Glutamatergic neuron (in vitro differentiated cells): ENCODE data around the gene STKLD1. TPM values are rescaled to one million over a fixed set of nuclear protein-coding genes. Genes with fewer than 3 reads are reported as not detected.

Source experiments
- DNase-seq: peaks from one replicate; pipeline ENCODE4 v3.0.0; 2022
- H3K27ac Mint-ChIP-seq: one replicate; pipeline ENCODE4 v1.8.0; 2020; ENCODE audit warnings: mild to moderate bottlenecking, mixed read lengths, inconsistent platforms; ENCODE audit not compliant: unreplicated experiment
- H3K27me3 Mint-ChIP-seq: one replicate; pipeline ENCODE4 v1.8.0; 2020; ENCODE audit warnings: mild to moderate bottlenecking, moderate library complexity, mixed read lengths, inconsistent platforms; ENCODE audit not compliant: unreplicated experiment
- H3K36me3 Mint-ChIP-seq: one replicate; pipeline ENCODE4 v1.8.0; 2020; ENCODE audit warnings: mild to moderate bottlenecking, mixed read lengths, inconsistent platforms; ENCODE audit not compliant: unreplicated experiment
- H3K4me1 Mint-ChIP-seq: one replicate; pipeline ENCODE4 v1.8.0; 2020; ENCODE audit warnings: mild to moderate bottlenecking, low read depth, mixed read lengths, inconsistent platforms; ENCODE audit not compliant: unreplicated experiment
- H3K4me3 Mint-ChIP-seq: one replicate; pipeline ENCODE4 v1.8.0; 2020; ENCODE audit warnings: mild to moderate bottlenecking, mixed read lengths, inconsistent platforms; ENCODE audit not compliant: unreplicated experiment
- H3K9me3 Mint-ChIP-seq: one replicate; pipeline ENCODE4 v1.8.0; 2020; ENCODE audit warnings: mild to moderate bottlenecking, moderate library complexity, mixed read lengths, inconsistent platforms; ENCODE audit not compliant: unreplicated experiment
- total RNA-seq: library from RNA; stranded (reverse); fragmentation: NEBNext Ultra II Directional; extraction: Animal tissue kit (Norgen Biotek cat#: 25700); gene quantifications from one replicate; pipeline ENCODE4 v1.2.1, GENCODE V29; 2021; ENCODE audit not compliant: unreplicated experiment
- TF ChIP-seq, protein P1 (sequence below): fragments of 200-600 bp; sonication (generic); IDR thresholded peaks from one replicate; pipeline ENCODE4 v1.5.0; 2021; ENCODE audit not compliant: partially characterized antibody, unreplicated experiment

Gene STKLD1
- total RNA-seq, 1 donor from 2014 or later = 2.6 TPM

DNA sequence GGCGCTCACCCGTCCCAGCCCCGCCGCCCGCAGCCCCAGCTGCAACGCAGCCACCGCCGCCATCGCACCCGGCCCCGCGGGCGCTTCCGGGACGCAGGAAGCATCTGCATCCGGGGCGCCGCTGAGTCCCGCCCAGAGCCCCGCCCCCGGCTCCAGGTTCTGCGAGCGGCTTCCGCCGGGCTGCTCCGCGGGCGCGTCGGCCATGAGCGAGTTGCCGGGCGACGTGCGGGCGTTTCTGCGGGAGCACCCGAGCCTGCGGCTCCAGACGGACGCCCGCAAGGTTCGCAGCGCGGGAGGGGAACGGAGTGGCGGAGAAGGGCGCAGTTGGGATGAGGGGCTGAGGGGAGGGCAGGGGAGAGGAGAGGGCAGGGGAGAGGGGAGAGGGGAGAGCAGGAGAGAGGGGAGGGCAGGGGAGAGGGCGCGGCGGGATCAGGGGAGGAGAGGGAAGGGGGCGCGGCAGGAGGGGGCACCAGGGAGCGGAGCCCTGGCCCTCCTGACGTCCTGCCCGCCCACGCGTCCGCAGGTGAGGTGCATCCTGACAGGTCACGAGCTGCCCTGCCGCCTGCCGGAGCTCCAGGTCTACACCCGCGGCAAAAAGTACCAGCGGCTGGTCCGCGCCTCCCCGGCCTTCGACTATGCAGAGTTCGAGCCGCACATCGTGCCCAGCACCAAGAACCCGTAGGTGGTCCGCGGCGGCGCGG is 19.6 kb upstream of the STKLD1 start, which contains the start of the genes SURF1 and SURF2:
SURF1 (minus strand) TSS at position 97 of the 701 bp plus-strand sequence; CDS start at position 63, 34 bp downstream.
SURF2 (plus strand) TSS at position 160 of the 701 bp plus-strand sequence; CDS start at position 203, 43 bp downstream.
- Mint-ChIP-seq H3K4me1 (peaks cover 27% of the 10 kb centered on the region), H3K27me3 (peaks cover 4% of the 10 kb centered on the region), H3K27ac (peak within 1 kb of the TSS; percentile 91), H3K4me3 (peak within 1 kb of the TSS; percentile 85), H3K9me3 (peaks cover 2% of the 10 kb centered on the region), H3K36me3 (peaks cover 3% of the 10 kb centered on the region)
- TF ChIP-seq, protein P1, sequence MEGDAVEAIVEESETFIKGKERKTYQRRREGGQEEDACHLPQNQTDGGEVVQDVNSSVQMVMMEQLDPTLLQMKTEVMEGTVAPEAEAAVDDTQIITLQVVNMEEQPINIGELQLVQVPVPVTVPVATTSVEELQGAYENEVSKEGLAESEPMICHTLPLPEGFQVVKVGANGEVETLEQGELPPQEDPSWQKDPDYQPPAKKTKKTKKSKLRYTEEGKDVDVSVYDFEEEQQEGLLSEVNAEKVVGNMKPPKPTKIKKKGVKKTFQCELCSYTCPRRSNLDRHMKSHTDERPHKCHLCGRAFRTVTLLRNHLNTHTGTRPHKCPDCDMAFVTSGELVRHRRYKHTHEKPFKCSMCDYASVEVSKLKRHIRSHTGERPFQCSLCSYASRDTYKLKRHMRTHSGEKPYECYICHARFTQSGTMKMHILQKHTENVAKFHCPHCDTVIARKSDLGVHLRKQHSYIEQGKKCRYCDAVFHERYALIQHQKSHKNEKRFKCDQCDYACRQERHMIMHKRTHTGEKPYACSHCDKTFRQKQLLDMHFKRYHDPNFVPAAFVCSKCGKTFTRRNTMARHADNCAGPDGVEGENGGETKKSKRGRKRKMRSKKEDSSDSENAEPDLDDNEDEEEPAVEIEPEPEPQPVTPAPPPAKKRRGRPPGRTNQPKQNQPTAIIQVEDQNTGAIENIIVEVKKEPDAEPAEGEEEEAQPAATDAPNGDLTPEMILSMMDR = no peak
- peak; percentile 97 for DNase-seq

DNA sequence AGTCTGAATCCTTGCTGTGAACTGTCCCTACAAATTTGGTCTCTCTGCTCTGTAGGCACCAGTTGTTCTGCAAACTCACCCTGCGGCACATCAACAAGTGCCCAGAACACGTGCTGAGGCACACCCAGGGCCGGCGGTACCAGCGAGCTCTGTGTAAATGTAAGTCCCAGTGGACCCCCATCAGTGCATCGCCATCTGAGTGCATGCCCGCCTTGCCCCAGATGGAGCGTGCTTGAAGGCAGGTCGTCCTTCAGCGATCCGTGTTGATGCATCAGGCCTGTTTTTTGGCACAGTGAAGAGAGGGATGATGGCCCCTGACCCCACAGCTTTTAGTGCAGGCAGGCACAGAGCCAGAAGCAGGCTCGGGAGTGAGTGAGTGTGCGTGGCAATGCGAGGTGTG is 18.5 kb upstream of the STKLD1 start:
- H3K36me3 Mint-ChIP-seq = no peaks in the 10 kb centered on the region
- peaks cover 28% of the 10 kb centered on the region for H3K4me1 Mint-ChIP-seq
- TF ChIP-seq, protein P1 = no peak
- H3K27ac Mint-ChIP-seq = peak overlapping the region; percentile 26
- peak overlapping the region; percentile 75 for H3K4me3 Mint-ChIP-seq
- DNase-seq = no peak
- peaks cover 4% of the 10 kb centered on the region for H3K27me3 Mint-ChIP-seq
- peaks cover 2% of the 10 kb centered on the region for H3K9me3 Mint-ChIP-seq

DNA sequence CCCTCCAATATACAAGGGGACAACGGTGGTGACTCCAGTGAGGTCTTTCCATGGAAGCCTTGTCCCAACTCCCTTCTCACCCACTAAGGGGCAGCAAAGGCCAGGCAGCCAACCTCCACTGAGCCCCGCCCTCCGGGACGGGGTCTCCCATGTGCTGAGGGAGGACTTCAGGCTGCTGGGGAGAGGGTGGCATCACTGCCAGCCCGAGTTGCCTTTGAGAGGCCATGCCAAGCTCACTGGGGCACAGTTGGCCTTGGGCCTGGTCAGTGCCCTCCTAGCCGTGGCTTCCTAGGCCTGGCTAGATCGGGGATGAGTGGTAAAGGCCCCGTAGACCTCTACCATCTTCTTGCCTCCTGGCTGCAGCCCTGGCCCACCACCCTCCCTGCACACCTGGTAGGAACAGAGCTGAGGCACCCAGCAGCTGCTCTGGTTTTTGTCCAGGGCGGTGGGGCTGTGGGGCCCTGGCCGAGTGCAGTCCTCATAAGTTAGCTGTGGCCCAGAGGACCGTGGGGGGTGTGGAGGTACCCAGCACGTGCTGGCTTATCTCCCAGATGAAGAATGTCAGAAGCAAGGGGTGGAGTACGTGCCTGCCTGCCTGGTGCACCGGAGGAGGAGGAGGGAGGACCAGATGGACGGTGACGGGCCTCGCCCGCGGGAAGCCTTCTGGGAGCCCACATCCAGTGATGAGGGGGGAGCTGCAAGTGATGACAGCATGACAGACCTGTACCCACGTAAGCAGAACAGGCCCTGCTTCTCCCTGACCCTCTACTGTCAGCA is 16.6 kb upstream of the STKLD1 start:
- H3K4me3 Mint-ChIP-seq = peak overlapping the region; percentile 12

DNA sequence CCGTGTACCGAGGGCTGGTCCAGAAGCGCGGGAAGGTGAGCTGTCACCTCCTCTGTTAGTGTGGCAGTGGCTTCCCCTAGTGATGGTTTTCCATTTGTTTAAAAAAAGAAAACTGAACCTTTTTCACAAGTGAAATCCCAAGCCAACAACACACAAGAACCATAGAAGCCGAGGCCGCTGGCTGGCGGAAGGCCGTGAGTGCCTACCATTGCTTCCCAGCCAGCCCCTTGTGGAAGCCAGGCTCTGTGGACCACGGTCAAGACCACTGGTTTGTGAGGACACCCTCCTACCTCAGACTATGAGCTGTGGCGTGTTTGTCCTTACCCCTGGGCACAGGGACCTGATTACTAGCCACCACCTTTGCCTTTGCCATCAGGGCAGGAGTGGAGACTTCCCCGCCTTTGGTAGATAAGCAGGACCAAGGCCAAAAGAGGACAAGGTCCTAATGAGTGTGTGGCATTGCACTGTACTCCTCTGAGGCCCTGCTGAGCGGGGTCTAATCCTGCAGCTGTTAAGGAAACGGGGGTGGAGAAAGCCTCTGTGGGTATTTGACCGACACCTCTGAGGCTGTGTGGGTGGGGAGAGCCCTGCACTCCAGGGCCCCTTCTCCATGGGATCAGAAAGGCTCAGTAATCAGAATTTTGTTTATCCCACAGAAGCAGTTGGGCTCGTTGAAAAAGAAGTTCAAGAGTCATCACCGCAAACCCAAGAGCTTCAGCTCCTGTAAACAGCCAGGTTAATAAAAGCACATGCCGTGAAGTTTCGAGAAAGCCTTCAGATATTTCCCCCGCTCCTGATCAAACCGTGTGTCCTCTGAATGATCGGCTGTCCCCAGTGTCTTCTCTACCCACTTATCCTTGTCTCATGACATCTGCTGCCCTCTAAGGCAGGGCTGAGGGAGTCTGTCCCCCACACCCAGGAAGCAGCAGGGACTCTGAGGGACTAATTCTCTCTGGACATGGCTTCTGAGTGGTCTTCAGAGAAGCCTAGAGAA is 15.5 kb upstream of the STKLD1 start:
- DNase-seq = no peak

More for the DNA sequence above, 16.6 kb upstream of the STKLD1 start:
- Mint-ChIP-seq H3K4me1 (peaks cover 24% of the 10 kb centered on the region), H3K27ac (peak overlapping the region; percentile 75), H3K36me3 (no peaks in the 10 kb centered on the region), H3K27me3 (peaks cover 4% of the 10 kb centered on the region), H3K9me3 (peaks cover 2% of the 10 kb centered on the region)
- peak; percentile 69 for DNase-seq
- TF ChIP-seq, protein P1 = no peak

More for the DNA sequence above, 15.5 kb upstream of the STKLD1 start:
- peaks cover 20% of the 10 kb centered on the region for H3K4me1 Mint-ChIP-seq
- H3K27me3 Mint-ChIP-seq = peaks cover 4% of the 10 kb centered on the region
- H3K36me3 Mint-ChIP-seq = no peaks in the 10 kb centered on the region
- peak overlapping the region; percentile 75 for H3K27ac Mint-ChIP-seq
- peaks cover 2% of the 10 kb centered on the region for H3K9me3 Mint-ChIP-seq
- peak overlapping the region; percentile 75 for H3K4me3 Mint-ChIP-seq
- TF ChIP-seq, protein P1 = no peak
